Stimulated activated CD4-positive, alpha-beta T cell treated with anti-CD3 and anti-CD28 coated beads, Interleukin-1b, Interleukin-23, amount 100 ng/mL, for 1 hour (primary cell): ENCODE results near the gene WNT3A.

Source experiments
- DNase-seq, 2 donors: peaks; one replicate each; pipeline ENCODE4 v3.0.0-alpha.2; 2020; ENCODE audit warnings: low read depth in 2 of 2

WNT3A gene

GRCh38 chr1:228084325-228084724 is 77.5 kb downstream of the WNT3A start:
- no peak for DNase-seq

- DNase-seq: no peak
These were observed 78.0 kb downstream of the WNT3A start for GRCh38 chr1:228084797-228085196.

GRCh38 chr1:228085287-228085951 is 78.6 kb downstream of the WNT3A start:
- DNase-seq: no peak

- no peak for DNase-seq
These were observed 81.0 kb downstream of the WNT3A start for GRCh38 chr1:228087771-228088251.

GRCh38 chr1:228088586-228089498 is 82.0 kb downstream of the WNT3A start:
- DNase-seq: no peak

GRCh38 chr1:228089519-228090380 is 83.0 kb downstream of the WNT3A start:
- DNase-seq: no peak

GRCh38 chr1:228090613-228091081 is 83.8 kb downstream of the WNT3A start:
- no peak for DNase-seq

- no peak for DNase-seq
These were observed 84.3 kb downstream of the WNT3A start for GRCh38 chr1:228091084-228091483.

- no peak for DNase-seq
These were observed 85.7 kb downstream of the WNT3A start for GRCh38 chr1:228092342-228093049.

GRCh38 chr1:228093050-228093906 is 86.5 kb downstream of the WNT3A start:
- no peak for DNase-seq

GRCh38 chr1:228094432-228095016 is 87.7 kb downstream of the WNT3A start:
- DNase-seq: no peak

GRCh38 chr1:228095161-228095560 is 88.4 kb downstream of the WNT3A start:
- DNase-seq: no peak

GRCh38 chr1:228095938-228096337 is 89.1 kb downstream of the WNT3A start:
- no peak for DNase-seq

GRCh38 chr1:228096416-228097332 is 89.9 kb downstream of the WNT3A start:
- no peak for DNase-seq

GRCh38 chr1:228097333-228098081 is 90.7 kb downstream of the WNT3A start:
- no peak for DNase-seq

- no peak for DNase-seq
These were observed 91.6 kb downstream of the WNT3A start for GRCh38 chr1:228098323-228098931.

- no peak for DNase-seq
These were observed 92.5 kb downstream of the WNT3A start for GRCh38 chr1:228099331-228099732.
